ENCODE data around the gene MAPKAPK5.
"Not testable (repeated sequence)": the region's sequence is repeated elsewhere in the genome, so short reads cannot be mapped to it uniquely, and the experiment has no call there.

GRCh38 chr12:111834740-111835386 is 7.2 kb upstream of the MAPKAPK5 start:
- not testable (repeated sequence) for TF ChIP-seq POLR2A, CTCF (IDR thresholded peaks at IDR 0.05)

All from Peyer's patch (tissue), 4 donors.